H9 (cell line): ENCODE data around the gene CFHR2. TPM values are rescaled to one million over a fixed set of nuclear protein-coding genes. Genes with fewer than 3 reads are reported as not detected.

Experiments used
- DNase-seq: peaks from one replicate; pipeline ENCODE4 v3.0.0-alpha.2; 2017
- H2AFZ ChIP-seq: one replicate; pipeline ENCODE4 v1.6.1; 2013; ENCODE audit warnings: mild to moderate bottlenecking, low read length, control low read depth, moderate library complexity
- H2AK5ac ChIP-seq: 2 replicates; pipeline ENCODE4 v1.6.1; 2013; ENCODE audit warnings: low read length, control low read depth, mixed read lengths; ENCODE audit not compliant: insufficient read length
- H2BK120ac ChIP-seq: one replicate; pipeline ENCODE4 v1.6.1; 2013; ENCODE audit warnings: low read depth, mild to moderate bottlenecking, low read length, control low read depth, inconsistent platforms; ENCODE audit not compliant: poor library complexity, severe bottlenecking
- H2BK12ac ChIP-seq: 2 replicates; pipeline ENCODE4 v1.6.1; 2013; ENCODE audit warnings: low read length, control low read depth, mixed read lengths, low read depth; ENCODE audit not compliant: insufficient read length
- H2BK15ac ChIP-seq: 2 replicates; pipeline ENCODE4 v1.6.1; 2013; ENCODE audit warnings: low read depth, low read length, control low read depth
- H2BK20ac ChIP-seq: one replicate; pipeline ENCODE4 v1.6.1; 2013; ENCODE audit warnings: low read depth, mild to moderate bottlenecking, low read length, control low read depth, inconsistent platforms; ENCODE audit not compliant: poor library complexity, severe bottlenecking
- H2BK5ac ChIP-seq: 2 replicates; pipeline ENCODE4 v1.6.1; 2013; ENCODE audit warnings: low read length, control low read depth, mixed read lengths; ENCODE audit not compliant: insufficient read length
- H3K14ac ChIP-seq: 2 replicates; pipeline ENCODE4 v1.6.1; 2013; ENCODE audit warnings: low read length, control low read depth; ENCODE audit not compliant: insufficient read depth
- H3K18ac ChIP-seq: 2 replicates; pipeline ENCODE4 v1.6.1; 2013; ENCODE audit warnings: low read depth, mild to moderate bottlenecking, mixed read lengths, low read length, control low read depth; ENCODE audit not compliant: insufficient read length
- H3K23ac ChIP-seq: 2 replicates; pipeline ENCODE4 v1.6.1; 2013; ENCODE audit warnings: low read length, control low read depth, mixed read lengths, low read depth; ENCODE audit not compliant: insufficient read length
- H3K23me2 ChIP-seq: 2 replicates; pipeline ENCODE4 v1.6.1; 2013; ENCODE audit warnings: low read depth, mild to moderate bottlenecking, mixed read lengths, low read length, control low read depth; ENCODE audit not compliant: insufficient read length, poor library complexity, severe bottlenecking
- H3K27ac ChIP-seq: 2 replicates; pipeline ENCODE4 v1.5.1; 2013; ENCODE audit warnings: low read length, control low read depth, mixed read lengths, low read depth; ENCODE audit not compliant: insufficient read length
- H3K27me3 ChIP-seq: 2 replicates; pipeline ENCODE4 v1.6.1; 2013; ENCODE audit warnings: low read length, control low read depth, inconsistent platforms; ENCODE audit not compliant: insufficient read depth
- H3K4ac ChIP-seq: 2 replicates; pipeline ENCODE4 v1.6.1; 2013; ENCODE audit warnings: low read depth, mild to moderate bottlenecking, control low read depth, inconsistent platforms, low read length, moderate library complexity
- H3K4me1 ChIP-seq: 2 replicates; pipeline ENCODE4 v1.6.1; 2013; ENCODE audit warnings: low read length, control low read depth, inconsistent platforms; ENCODE audit not compliant: insufficient read depth
- H3K4me2 ChIP-seq: 2 replicates; pipeline ENCODE4 v1.6.1; 2013; ENCODE audit warnings: low read length, control low read depth, mixed read lengths; ENCODE audit not compliant: insufficient read length, insufficient read depth
- H3K56ac ChIP-seq: 2 replicates; pipeline ENCODE4 v1.6.1; 2013; ENCODE audit warnings: low read depth, mild to moderate bottlenecking, mixed read lengths, low read length, control low read depth; ENCODE audit not compliant: insufficient read length
- H3K79me1 ChIP-seq: 2 replicates; pipeline ENCODE4 v1.6.1; 2013; ENCODE audit warnings: low read depth, mild to moderate bottlenecking, moderate library complexity, low read length, control low read depth, inconsistent platforms; ENCODE audit not compliant: insufficient read depth, poor library complexity, severe bottlenecking
- H3K79me2 ChIP-seq: 2 replicates; pipeline ENCODE4 v1.6.1; 2013; ENCODE audit warnings: low read length, control low read depth, inconsistent platforms; ENCODE audit not compliant: insufficient read depth
- H3K9ac ChIP-seq: 2 replicates; pipeline ENCODE4 v1.6.1; 2013; ENCODE audit warnings: low read length, control low read depth, mixed read lengths; ENCODE audit not compliant: insufficient read length; ENCODE audit errors: extremely low read depth
- H3K9me3 ChIP-seq: one replicate; pipeline ENCODE4 v1.6.1; 2013; ENCODE audit warnings: low read depth, low read length, inconsistent platforms; ENCODE audit not compliant: control insufficient read depth
- H3T11ph ChIP-seq: one replicate; pipeline ENCODE4 v1.6.1; 2013; ENCODE audit warnings: mild to moderate bottlenecking, low read length, control low read depth, inconsistent platforms
- H4K20me1 ChIP-seq: one replicate; pipeline ENCODE4 v1.6.1; 2013; ENCODE audit not compliant: control insufficient read depth, insufficient read length, insufficient read depth
- H4K5ac ChIP-seq: 2 replicates; pipeline ENCODE4 v1.6.1; 2013; ENCODE audit warnings: low read depth, mild to moderate bottlenecking, mixed read lengths, low read length, control low read depth; ENCODE audit not compliant: insufficient read length
- H4K8ac ChIP-seq: replicated peaks from 2 replicates; pipeline ENCODE4 v1.6.1; 2013; ENCODE audit warnings: low read length, control low read depth, mixed read lengths, low read depth; ENCODE audit not compliant: insufficient read length
- H4K91ac ChIP-seq: 2 replicates; pipeline ENCODE4 v1.6.1; 2013; ENCODE audit warnings: low read depth, mild to moderate bottlenecking, moderate library complexity, mixed read lengths, low read length, control low read depth; ENCODE audit not compliant: insufficient read length
- H3K27ac Mint-ChIP-seq, 3 experiments: 2 replicates in 2 of 3; 3 replicates in 1 of 3; pipeline ENCODE4 v1.8.0; 2020 to 2021; ENCODE audit warnings: mixed read lengths in 3 of 3, mild to moderate bottlenecking in 1 of 3, moderate library complexity in 1 of 3
- H3K27me3 Mint-ChIP-seq: 2 replicates; pipeline ENCODE4 v1.8.0; 2021; ENCODE audit warnings: low read depth, mild to moderate bottlenecking, moderate library complexity, mixed read lengths
- H3K36me3 Mint-ChIP-seq, 3 experiments: 2 replicates in 2 of 3; 3 replicates in 1 of 3; pipeline ENCODE4 v1.8.0; 2020 to 2021; ENCODE audit warnings: low read depth in 3 of 3, mixed read lengths in 3 of 3; ENCODE audit not compliant: insufficient read depth in 1 of 3
- H3K4me1 Mint-ChIP-seq, 2 experiments: 2 replicates each; pipeline ENCODE4 v1.8.0; 2020; ENCODE audit warnings: mixed read lengths in 2 of 2
- H3K4me3 Mint-ChIP-seq, 2 experiments: 2 replicates in 1 of 2; 3 replicates in 1 of 2; pipeline ENCODE4 v1.8.0; 2020 to 2021; ENCODE audit warnings: mild to moderate bottlenecking in 2 of 2, mixed read lengths in 2 of 2, moderate library complexity in 1 of 2
- H3K9me3 Mint-ChIP-seq, 2 experiments: 2 replicates in 1 of 2; 3 replicates in 1 of 2; pipeline ENCODE4 v1.8.0; 2020; ENCODE audit warnings: mild to moderate bottlenecking in 2 of 2, mixed read lengths in 2 of 2, moderate library complexity in 1 of 2
- CTCF ChIP-seq: fragments of 200-600 bp; sonication (generic); conservative IDR thresholded peaks from 3 replicates; pipeline ENCODE4 v1.8.0; 2021; ENCODE audit warnings: antibody characterized with exemption, mild to moderate bottlenecking
- WGBS: extraction: QIAGEN DNeasy Blood & Tissue Kit; methylation state at CpG from one replicate; pipeline ENCODE4 v1.1.7; 2013; ENCODE audit warnings: missing lambda C conversion rate, low lambda C conversion rate, mixed read lengths; ENCODE audit not compliant: insufficient read length; ENCODE audit errors: extremely low coverage; 5-methylcytosine and 5-hydroxymethylcytosine counted together
- total RNA-seq: library from RNA; stranded (reverse); gene quantifications from 2 replicates; pipeline ENCODE4 v1.2.1, GENCODE V29; 2021

CFHR2 gene
- total RNA-seq, 1 experiment from 2014 or later = not detected

- no peak overlapping the region for H3K4ac ChIP-seq
- H3K27ac Mint-ChIP-seq = no peak overlapping the region
Measured at GRCh38 chr1:196954778-196955177, 11.2 kb downstream of the CFHR2 start.

More at GRCh38 chr1:196954778-196955177, 11.2 kb downstream of the CFHR2 start:
- Mint-ChIP-seq H3K27me3 (no peaks in the 10 kb centered on the region), H3K9me3 (no peaks in the 10 kb centered on the region; a peak in 1 of 5 replicates), H3K36me3 (no peaks in the 10 kb centered on the region), H3K4me3 (no peak overlapping the region), H3K4me1 (no peaks in the 10 kb centered on the region; a peak in 2 of 4 replicates)
- Histone ChIP-seq H3K56ac (no peak overlapping the region), H3K4me1 (no peaks in the 10 kb centered on the region), H3K27me3 (no peaks in the 10 kb centered on the region), H4K8ac (no peak overlapping the region), H2BK120ac (no peak overlapping the region), H2AFZ (no peak overlapping the region), H3K79me1 (no peaks in the 10 kb centered on the region), H3K9ac (no peak overlapping the region), H2AK5ac (no peak overlapping the region), H3K23me2 (no peaks in the 10 kb centered on the region), H4K20me1 (no peaks in the 10 kb centered on the region), H2BK12ac (no peak overlapping the region), H3K18ac (no peak overlapping the region), H3K4me2 (no peak overlapping the region), H4K91ac (no peak overlapping the region), H2BK20ac (no peak overlapping the region), H3K9me3 (no peaks in the 10 kb centered on the region), H3K27ac (no peak overlapping the region), H2BK15ac (no peak overlapping the region), H3K79me2 (no peaks in the 10 kb centered on the region), H3K23ac (no peak overlapping the region), H3K14ac (no peak overlapping the region), H3T11ph (no peak overlapping the region), H2BK5ac (no peak overlapping the region), H4K5ac (no peak overlapping the region)
- TF ChIP-seq CTCF = no peak
- no peak for DNase-seq
- WGBS = no CpG with 5 or more reads among the region's 2 CpGs
